Suprapubic skin (tissue), 3 donors: ENCODE results near the gene BMPR1B.

Experiments used
- POLR2AphosphoS5 ChIP-seq, 3 donors: sonication (generic); formaldehyde crosslinking; IDR thresholded peaks; one replicate each; pipeline ENCODE4 v1.6.1; 2017; ENCODE audit warnings: antibody characterized with exemption in 3 of 3
- TF ChIP-seq, protein P1 (sequence below), 2 donors: fragments of 200-600 bp in 1 of 2; fragments of 450-650 bp in 1 of 2; sonication (generic) in 1 of 2; IDR thresholded peaks; one replicate each; pipeline ENCODE4 v1.5.1; 2016 to 2019; ENCODE audit warnings: antibody characterized with exemption in 2 of 2, mild to moderate bottlenecking in 1 of 2, moderate library complexity in 1 of 2

DNA sequence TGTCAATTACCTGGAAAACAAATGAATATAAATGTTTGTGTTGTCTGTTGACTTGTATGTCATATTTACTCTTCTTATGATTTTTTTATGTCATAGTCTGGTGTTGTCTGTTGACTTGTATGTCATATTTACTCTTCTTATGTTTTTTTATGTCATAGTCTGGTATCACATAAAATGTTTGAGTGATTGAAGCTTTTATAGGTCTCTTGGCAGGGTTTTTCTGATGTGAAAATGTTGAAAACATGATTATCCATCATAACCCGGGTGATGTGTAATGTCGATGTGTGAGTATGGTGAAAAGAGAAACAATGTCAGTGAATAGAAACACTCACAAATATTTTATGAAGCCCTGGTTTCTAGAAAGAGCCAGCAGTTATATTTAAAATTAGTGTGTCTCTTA, 335.7 kb downstream of the BMPR1B start:
- TF ChIP-seq, protein P1, sequence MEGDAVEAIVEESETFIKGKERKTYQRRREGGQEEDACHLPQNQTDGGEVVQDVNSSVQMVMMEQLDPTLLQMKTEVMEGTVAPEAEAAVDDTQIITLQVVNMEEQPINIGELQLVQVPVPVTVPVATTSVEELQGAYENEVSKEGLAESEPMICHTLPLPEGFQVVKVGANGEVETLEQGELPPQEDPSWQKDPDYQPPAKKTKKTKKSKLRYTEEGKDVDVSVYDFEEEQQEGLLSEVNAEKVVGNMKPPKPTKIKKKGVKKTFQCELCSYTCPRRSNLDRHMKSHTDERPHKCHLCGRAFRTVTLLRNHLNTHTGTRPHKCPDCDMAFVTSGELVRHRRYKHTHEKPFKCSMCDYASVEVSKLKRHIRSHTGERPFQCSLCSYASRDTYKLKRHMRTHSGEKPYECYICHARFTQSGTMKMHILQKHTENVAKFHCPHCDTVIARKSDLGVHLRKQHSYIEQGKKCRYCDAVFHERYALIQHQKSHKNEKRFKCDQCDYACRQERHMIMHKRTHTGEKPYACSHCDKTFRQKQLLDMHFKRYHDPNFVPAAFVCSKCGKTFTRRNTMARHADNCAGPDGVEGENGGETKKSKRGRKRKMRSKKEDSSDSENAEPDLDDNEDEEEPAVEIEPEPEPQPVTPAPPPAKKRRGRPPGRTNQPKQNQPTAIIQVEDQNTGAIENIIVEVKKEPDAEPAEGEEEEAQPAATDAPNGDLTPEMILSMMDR (IDR thresholded peaks at IDR 0.05) = no peak
- TF ChIP-seq POLR2AphosphoS5 (IDR thresholded peaks at IDR 0.05) = no peak
